ENCODE data around the gene RFXAP.

- TF ChIP-seq, protein P1, sequence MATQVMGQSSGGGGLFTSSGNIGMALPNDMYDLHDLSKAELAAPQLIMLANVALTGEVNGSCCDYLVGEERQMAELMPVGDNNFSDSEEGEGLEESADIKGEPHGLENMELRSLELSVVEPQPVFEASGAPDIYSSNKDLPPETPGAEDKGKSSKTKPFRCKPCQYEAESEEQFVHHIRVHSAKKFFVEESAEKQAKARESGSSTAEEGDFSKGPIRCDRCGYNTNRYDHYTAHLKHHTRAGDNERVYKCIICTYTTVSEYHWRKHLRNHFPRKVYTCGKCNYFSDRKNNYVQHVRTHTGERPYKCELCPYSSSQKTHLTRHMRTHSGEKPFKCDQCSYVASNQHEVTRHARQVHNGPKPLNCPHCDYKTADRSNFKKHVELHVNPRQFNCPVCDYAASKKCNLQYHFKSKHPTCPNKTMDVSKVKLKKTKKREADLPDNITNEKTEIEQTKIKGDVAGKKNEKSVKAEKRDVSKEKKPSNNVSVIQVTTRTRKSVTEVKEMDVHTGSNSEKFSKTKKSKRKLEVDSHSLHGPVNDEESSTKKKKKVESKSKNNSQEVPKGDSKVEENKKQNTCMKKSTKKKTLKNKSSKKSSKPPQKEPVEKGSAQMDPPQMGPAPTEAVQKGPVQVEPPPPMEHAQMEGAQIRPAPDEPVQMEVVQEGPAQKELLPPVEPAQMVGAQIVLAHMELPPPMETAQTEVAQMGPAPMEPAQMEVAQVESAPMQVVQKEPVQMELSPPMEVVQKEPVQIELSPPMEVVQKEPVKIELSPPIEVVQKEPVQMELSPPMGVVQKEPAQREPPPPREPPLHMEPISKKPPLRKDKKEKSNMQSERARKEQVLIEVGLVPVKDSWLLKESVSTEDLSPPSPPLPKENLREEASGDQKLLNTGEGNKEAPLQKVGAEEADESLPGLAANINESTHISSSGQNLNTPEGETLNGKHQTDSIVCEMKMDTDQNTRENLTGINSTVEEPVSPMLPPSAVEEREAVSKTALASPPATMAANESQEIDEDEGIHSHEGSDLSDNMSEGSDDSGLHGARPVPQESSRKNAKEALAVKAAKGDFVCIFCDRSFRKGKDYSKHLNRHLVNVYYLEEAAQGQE (IDR thresholded peaks at IDR 0.05; ENCODE audit: insufficient read depth in 1 of 2, low read depth in 2 of 2, low read length in 2 of 2), result no peak
- TF ChIP-seq SIN3A (IDR thresholded peaks at IDR 0.05; ENCODE audit: borderline replicate concordance, insufficient read depth, low read length), result no peak
- no peak for TF ChIP-seq POLR2AphosphoS5 (IDR thresholded peaks at IDR 0.05; ENCODE audit: low read depth, low read length)
- no peak for TF ChIP-seq FOXP2 (optimal IDR thresholded peaks at IDR 0.05; ENCODE audit: borderline replicate concordance, extremely low read depth, extremely low read length, insufficient read depth)
Observed at GRCh38 chr13:36822785-36823184, 3.8 kb downstream of the RFXAP start.
